Spinal cord (tissue), 10 donors: Measurements from ENCODE around the gene LRMDA. TPM values are rescaled to one million over a fixed set of nuclear protein-coding genes. Genes with fewer than 3 reads are reported as not detected.

Experiments used
- DNase-seq, 6 donors: peaks; one replicate each; pipeline versions ENCODE4 v3.0.0 to v3.0.0-alpha.2; 2013 to 2015; ENCODE audit warnings: low spot score in 6 of 6, low read depth in 4 of 6
- H3K27ac ChIP-seq: one replicate; pipeline ENCODE4 v1.5.1; 2013; ENCODE audit warnings: low read depth, low read length, control low read depth
- H3K27me3 ChIP-seq: one replicate; pipeline ENCODE4 v1.6.1; 2013; ENCODE audit warnings: low read length; ENCODE audit not compliant: control insufficient read depth, insufficient read depth
- H3K36me3 ChIP-seq: one replicate; pipeline ENCODE4 v1.6.1; 2013; ENCODE audit warnings: low read length; ENCODE audit not compliant: control insufficient read depth, insufficient read depth
- H3K4me1 ChIP-seq: one replicate; pipeline ENCODE4 v1.6.1; 2013; ENCODE audit warnings: low read length; ENCODE audit not compliant: control insufficient read depth, insufficient read depth
- H3K4me3 ChIP-seq: one replicate; pipeline ENCODE4 v1.5.1; 2013; ENCODE audit warnings: low read depth, low read length, control low read depth
- H3K9me3 ChIP-seq: one replicate; pipeline ENCODE4 v1.6.1; 2013; ENCODE audit warnings: low read length; ENCODE audit not compliant: control insufficient read depth, insufficient read depth
- WGBS: methylation state at CpG from one replicate; pipeline ENCODE4 v1.1.5; 2013; ENCODE audit warnings: missing lambda C conversion rate; ENCODE audit not compliant: insufficient coverage; 5-methylcytosine and 5-hydroxymethylcytosine counted together
- polyA plus RNA-seq, 2 donors: library from polyadenylated mRNA; unstranded; fragments of 120-200 nt; gene quantifications; one replicate each; pipeline ENCODE4 v1.2.1, GENCODE V29; 2013; ENCODE audit not compliant: insufficient read length in 2 of 2
- total RNA-seq, 2 donors: library from RNA; depleted of rRNA in 1 of 2; stranded (reverse); fragments of 120-200 nt in 1 of 2; fragments of >200 nt in 1 of 2; gene quantifications; one replicate each; pipeline versions ENCODE4 v1.2.3 to v1.2.4, GENCODE V29; 2013 to 2014
- donor health status: healthy.

Gene LRMDA
- total and polyA plus RNA-seq, 4 donors = 5.6 to 9.9 (median 7.2) TPM

DNA sequence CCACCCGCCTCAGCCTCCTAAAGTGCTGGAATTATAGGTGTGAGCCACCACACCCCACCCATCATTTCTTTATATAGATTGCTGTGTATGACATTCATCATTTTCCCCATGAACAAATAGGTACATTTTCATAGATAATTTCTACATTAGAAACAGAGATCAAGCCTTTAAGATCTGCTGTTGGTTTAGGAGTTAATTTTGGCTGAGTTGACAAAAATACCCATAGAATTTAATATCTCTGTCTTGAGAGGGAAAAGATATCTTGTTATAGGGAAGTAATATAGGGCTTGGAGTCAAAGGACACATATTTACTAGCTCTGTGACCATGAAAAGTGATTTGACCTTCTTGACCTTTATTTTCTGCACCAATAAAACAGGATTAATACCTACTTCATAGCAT is 51.8 kb downstream of the LRMDA start:
- no peaks in the 10 kb centered on the region for H3K27me3 ChIP-seq
- H3K27ac ChIP-seq = no peak overlapping the region
- H3K4me3 ChIP-seq = no peak overlapping the region
- no CpG with 5 or more reads among the region's 1 CpG for WGBS
- no peaks in the 10 kb centered on the region for H3K4me1 ChIP-seq
- peaks cover 3% of the 10 kb centered on the region for H3K9me3 ChIP-seq
- H3K36me3 ChIP-seq = no peaks in the 10 kb centered on the region
- no peak for DNase-seq

DNA sequence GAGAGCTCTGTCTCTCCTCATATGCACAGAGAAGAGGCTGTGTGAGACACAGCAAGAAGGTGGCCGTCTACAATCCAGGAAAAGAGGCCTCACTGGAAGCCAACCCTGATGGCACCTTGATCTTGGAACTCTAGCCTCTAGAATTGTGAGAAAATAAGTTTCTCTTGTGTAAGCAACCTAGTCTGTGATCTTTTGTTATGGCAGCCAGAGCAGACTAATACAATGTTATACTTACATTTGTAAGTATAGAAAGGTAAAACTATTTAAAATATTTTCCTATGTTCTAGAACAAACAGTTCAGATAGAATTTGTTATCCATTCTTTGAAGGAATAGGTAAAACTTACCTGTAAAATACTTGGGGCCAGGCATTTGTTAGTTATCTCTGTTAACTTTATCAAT is 53.3 kb downstream of the LRMDA start:
- no peaks in the 10 kb centered on the region for H3K4me1 ChIP-seq
- H3K27me3 ChIP-seq = no peaks in the 10 kb centered on the region
- no peak for DNase-seq
- H3K27ac ChIP-seq = no peak overlapping the region
- H3K9me3 ChIP-seq = peaks cover 3% of the 10 kb centered on the region
- H3K4me3 ChIP-seq = no peak overlapping the region
- 100% methylated on average over 1 of the region's 1 CpG for WGBS
- no peaks in the 10 kb centered on the region for H3K36me3 ChIP-seq

DNA sequence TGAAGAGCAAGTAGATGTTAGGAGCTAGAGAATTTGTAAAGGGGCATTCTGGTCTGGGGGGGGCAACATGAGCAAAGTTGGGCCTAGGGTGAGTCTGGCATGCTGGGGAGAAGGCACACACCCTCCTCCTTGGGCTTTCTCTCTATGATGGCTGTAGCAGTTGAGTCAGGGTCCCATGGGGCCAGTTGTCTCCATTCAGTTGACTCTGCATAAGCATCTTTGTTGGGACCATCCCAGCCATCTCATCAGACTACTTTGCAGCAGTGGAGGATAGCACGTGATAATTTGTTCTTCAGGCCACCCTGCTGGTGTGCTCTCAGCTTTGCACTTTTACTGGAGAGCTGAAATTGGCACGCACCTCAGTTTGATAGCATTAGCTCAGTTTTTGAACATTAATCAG is 55.2 kb downstream of the LRMDA start:
- H3K27me3 ChIP-seq = no peaks in the 10 kb centered on the region
- WGBS = 100% methylated on average over 2 of the region's 2 CpGs
- H3K9me3 ChIP-seq = peaks cover 3% of the 10 kb centered on the region
- DNase-seq = no peak
- no peak overlapping the region for H3K4me3 ChIP-seq
- H3K4me1 ChIP-seq = no peaks in the 10 kb centered on the region
- H3K36me3 ChIP-seq = no peaks in the 10 kb centered on the region
- H3K27ac ChIP-seq = no peak overlapping the region

DNA sequence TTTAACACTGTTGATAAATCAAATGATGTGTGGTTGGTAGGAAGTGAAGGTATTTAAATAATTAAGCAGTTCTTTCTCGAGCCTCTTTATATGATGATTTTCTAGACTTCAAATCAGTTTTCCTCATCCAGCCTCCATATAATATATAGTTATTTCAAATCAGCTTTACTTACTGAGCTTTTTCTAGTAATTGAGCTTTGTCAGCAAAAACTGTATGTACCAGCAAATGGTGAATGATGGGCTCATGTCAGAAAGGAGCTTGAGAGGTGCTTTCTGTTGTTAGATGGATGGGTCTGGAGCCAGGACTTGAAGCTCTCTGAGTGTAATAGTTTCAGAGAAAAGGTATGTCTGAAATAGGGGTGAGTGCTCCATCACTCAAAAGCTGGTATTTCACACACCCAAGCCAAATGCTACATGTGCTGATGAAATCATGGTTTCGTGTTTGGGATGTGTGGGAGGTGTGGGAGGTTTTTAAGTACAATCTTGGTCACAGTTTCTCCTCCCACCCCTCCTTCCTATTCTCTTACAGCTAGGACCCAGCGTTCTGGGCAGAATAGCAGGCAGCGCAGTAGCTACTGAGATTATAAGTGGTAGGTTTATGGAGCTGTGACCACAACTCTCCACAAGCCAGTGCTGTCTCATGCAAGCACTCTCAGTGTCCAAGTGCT is 55.8 kb downstream of the LRMDA start:
- no CpG with 5 or more reads among the region's 4 CpGs for WGBS
- Histone ChIP-seq H3K27ac (no peak overlapping the region), H3K4me1 (no peaks in the 10 kb centered on the region), H3K36me3 (no peaks in the 10 kb centered on the region), H3K9me3 (no peaks in the 10 kb centered on the region), H3K4me3 (no peak overlapping the region), H3K27me3 (no peaks in the 10 kb centered on the region)
- DNase-seq = peak in 1 of 6 donors; percentile 46

DNA sequence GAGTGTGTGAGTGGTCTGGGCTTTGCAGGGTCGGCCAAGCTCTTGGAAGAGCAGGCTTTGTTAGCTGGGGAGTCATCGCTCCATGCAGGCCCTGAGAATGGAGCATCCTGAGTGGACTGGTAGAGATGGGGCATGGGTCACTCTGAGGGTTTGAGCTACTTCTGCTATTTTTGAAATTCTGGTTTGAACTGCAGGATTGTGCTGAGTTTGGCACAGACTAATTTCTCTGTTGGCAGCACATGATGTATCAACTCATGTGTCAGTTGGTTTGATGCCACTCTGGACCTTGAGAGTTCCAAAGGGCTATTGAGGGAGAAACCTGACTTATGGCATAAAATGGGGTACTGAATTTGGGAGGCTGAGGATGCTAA is 56.3 kb downstream of the LRMDA start:
- Histone ChIP-seq H3K9me3 (no peaks in the 10 kb centered on the region), H3K27ac (no peak overlapping the region), H3K4me3 (no peak overlapping the region), H3K4me1 (no peaks in the 10 kb centered on the region), H3K27me3 (no peaks in the 10 kb centered on the region), H3K36me3 (no peaks in the 10 kb centered on the region)
- DNase-seq = no peak
- WGBS = 89% methylated on average over 2 of the region's 2 CpGs

DNA sequence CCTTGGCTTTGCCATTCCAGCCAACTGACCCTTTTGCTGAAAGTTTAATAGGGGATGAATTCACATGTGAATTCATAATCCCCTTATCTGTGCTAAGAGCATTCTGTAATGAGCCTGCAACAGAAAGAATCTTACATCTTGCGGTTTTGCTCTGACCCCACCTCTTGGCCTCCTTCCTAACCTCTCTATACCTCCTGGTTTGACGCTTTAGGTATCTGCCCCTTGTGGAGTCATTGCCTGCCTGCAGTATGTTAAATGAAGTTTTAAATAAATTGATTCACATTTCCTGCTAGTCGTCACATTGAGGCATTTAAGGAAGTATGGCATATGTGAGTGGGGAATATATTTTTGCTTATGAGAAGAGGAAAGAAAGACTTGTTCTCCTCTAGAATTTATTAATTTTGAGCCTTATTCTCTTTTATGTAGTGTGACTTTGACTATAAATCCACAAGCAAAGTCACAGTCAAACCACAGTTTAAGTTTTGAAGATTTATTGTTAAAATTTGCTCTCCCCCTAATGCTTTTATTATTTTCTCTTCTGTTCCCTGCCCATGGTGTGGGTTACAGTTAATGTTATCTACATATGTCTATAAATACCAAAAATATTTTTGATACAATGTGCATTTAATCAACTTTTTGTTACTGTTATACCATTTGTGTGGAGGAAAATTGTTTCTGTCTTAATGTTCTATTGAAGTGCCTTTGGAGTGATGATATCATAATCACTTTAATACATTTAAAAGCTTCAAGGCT is 60.9 kb downstream of the LRMDA start:
- H3K27ac ChIP-seq = no peak overlapping the region
- no peaks in the 10 kb centered on the region for H3K27me3 ChIP-seq
- no CpG with 5 or more reads among the region's 3 CpGs for WGBS
- DNase-seq = no peak
- no peaks in the 10 kb centered on the region for H3K36me3 ChIP-seq
- H3K4me1 ChIP-seq = no peaks in the 10 kb centered on the region
- no peaks in the 10 kb centered on the region for H3K9me3 ChIP-seq
- no peak overlapping the region for H3K4me3 ChIP-seq

DNA sequence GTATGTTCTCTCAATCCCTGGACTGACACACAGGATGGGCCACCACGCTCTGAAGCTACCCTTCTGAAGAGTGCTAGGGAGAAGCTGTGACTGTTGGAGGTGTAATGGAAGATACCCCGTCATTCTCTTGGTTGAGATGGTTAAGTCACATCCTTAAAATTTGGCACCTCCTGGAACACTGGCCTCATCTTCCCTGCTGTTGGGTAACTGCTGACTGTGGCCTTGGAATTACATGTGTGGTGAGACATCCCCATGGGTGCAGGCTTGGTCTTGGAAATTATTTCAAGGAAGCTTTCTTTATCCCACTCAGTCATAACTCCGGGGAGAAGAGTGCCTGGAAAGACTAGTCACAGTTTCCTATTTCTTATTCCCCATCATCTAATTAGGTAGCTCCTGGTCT is 62.0 kb downstream of the LRMDA start:
- Histone ChIP-seq H3K4me3 (no peak overlapping the region), H3K27me3 (no peaks in the 10 kb centered on the region), H3K36me3 (no peaks in the 10 kb centered on the region), H3K9me3 (no peaks in the 10 kb centered on the region), H3K4me1 (no peaks in the 10 kb centered on the region), H3K27ac (no peak overlapping the region)
- 100% methylated on average over 1 of the region's 3 CpGs for WGBS
- no peak for DNase-seq

DNA sequence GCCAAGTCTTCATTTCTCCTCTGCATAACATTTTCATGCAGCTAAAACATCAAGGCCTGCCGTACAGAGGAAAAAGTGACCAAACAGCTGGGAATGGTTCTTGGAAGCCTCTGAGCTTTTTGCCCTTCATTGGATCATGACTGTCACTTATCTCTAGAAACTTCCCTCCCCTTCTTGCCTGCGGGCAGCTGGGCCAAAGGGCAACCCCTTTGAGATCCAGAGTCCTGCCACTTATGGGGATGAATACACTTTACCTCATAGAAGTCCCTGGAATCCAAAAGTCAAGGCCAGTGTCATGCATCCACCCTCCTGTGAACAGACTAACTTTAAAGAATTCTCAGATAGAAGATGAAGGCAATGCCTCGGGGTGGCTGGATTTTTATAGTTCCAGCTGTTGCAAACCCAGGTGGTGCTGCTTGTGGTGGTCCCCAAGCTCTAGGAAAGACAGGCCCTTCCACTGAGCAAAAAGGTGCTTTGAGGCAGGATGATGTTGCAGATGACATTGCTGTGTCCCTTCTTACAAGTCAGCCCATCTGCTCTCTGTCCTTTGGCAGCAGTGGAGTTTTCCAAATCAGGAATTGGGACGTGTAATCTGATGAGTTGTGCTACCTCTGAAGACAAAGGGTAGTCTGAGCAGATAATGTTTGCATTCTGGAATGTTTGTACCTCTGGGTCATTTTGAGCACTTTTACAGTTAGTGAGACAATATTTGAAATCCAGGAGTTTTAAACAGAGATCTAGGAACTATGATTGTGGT is 64.2 kb downstream of the LRMDA start:
- Histone ChIP-seq H3K27ac (no peak overlapping the region), H3K4me3 (no peak overlapping the region), H3K9me3 (no peaks in the 10 kb centered on the region), H3K36me3 (no peaks in the 10 kb centered on the region), H3K4me1 (no peaks in the 10 kb centered on the region), H3K27me3 (no peaks in the 10 kb centered on the region)
- no peak for DNase-seq
- 65% methylated on average over 2 of the region's 4 CpGs for whole genome bisulfite sequencing

DNA sequence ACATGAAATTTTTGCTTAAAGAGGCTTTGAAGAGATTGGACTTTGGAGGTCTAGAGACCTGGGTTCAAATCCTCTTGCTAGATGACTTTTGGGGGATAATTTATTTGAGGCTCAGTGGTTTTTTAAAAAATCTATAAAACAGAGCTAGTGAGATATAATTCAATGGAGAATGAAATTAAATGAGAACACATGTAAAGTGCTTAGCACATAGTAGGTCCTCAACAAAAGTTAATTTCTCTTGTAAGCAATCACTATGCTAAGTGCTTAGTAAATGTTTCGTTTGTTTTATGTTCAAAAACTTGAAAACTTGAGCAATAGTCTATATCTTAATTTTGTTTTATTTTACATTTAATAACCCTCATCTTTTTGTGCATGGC is 64.8 kb downstream of the LRMDA start:
- H3K36me3 ChIP-seq = no peaks in the 10 kb centered on the region
- H3K27ac ChIP-seq = no peak overlapping the region
- DNase-seq = no peak
- H3K4me3 ChIP-seq = no peak overlapping the region
- WGBS = no CpG with 5 or more reads among the region's 1 CpG
- H3K9me3 ChIP-seq = no peaks in the 10 kb centered on the region
- H3K4me1 ChIP-seq = no peaks in the 10 kb centered on the region
- H3K27me3 ChIP-seq = no peaks in the 10 kb centered on the region
